KOPT-K1 (cell line): ENCODE measurements around the gene UBE2L5.

ENCODE experiments used
- H3K27ac ChIP-seq: fragments of 200-600 bp; sonication (generic); 2 replicates; pipeline ENCODE4 v1.5.1; 2016; ENCODE audit warnings: antibody characterized with exemption, mild to moderate bottlenecking, low read depth, low read length; ENCODE audit not compliant: poor library complexity, severe bottlenecking
- H3K36me3 ChIP-seq: fragments of 200-600 bp; sonication (generic); 2 replicates; pipeline ENCODE4 v1.5.1; 2017; ENCODE audit warnings: antibody characterized with exemption, mild to moderate bottlenecking, low read length, moderate library complexity; ENCODE audit not compliant: insufficient read depth
- H3K9me3 ChIP-seq: fragments of 200-600 bp; sonication (generic); 2 replicates; pipeline ENCODE4 v1.5.1; 2017; ENCODE audit warnings: antibody characterized with exemption, low read length, mild to moderate bottlenecking; ENCODE audit not compliant: insufficient read depth, poor library complexity, severe bottlenecking

UBE2L5 gene

DNA sequence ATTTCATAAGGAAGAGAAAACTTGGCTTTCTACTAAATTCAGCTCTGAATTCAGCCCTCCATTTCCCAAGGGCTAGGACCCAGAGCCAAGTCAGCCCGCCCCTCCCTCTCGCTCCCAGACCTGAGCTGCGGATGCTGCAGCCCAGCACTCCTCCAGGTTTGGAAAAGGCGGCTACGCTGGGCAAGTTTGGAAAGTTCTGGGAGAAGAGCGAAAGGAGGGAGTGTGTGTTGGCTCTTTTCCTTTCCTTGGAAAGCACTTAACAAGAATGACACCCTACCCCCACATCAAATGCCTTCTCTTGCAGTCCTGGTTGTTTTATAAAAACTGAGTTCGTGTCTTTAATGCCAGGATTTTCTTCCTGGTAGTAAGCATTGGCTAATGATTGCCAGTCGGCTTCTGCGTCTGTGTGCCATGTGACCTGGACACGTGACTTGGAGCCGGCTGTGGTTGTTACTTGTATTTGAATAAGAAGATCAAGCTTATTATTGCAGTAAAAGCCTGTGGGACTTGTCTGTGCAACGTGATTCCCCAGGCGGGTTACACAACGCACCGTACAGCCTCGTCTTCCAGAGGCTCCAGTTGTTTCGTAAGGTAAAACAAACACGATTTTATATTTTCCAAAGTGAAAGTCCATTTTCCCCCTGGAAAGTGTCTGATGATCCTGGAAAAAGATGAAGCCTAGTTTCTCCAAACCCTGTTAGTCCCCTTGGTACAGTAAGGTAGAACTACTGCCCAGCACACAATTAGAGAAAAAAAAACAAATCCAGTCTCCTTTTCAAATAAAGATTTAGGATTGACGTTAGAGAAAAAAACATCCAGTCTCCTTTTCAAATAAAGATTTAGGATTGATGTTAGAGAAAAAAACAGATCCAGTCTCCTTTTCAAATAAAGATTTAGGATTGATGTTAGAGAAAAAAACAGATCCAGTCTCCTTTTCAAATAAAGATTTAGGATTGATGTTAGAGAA is 26.8 kb upstream of the UBE2L5 start:
- peak overlapping the region; percentile 99 for H3K27ac ChIP-seq
- no peaks in the 10 kb centered on the region for H3K9me3 ChIP-seq
- H3K36me3 ChIP-seq: no peaks in the 10 kb centered on the region

DNA sequence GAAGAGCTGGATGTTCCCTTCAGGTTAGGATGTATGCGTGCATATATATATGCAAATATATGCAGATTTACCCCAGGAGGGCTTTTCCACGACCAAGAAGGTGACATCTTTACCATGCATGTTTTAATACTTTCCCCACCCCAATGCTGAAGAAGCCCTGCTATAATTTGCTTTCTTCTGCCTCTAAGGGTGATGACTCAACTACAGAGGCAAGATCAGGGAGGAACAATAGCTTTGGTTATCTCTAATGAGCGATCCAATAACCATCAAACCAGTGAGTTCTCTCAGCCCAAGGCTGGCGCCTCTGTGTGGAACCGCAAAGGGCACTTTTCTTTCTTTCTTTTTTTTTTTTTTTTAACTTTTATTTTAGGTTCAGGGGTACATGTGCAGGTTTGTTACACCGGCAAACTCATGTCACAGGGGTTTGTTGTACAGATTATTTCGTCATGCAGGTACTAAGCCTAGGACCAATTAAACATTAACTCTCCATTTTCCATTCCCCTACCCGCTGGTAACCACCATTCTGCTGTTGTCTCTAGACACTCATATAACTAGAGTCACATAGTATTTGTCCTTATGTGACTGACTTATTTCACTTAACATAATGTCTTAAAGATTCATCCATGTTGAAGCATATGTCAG is 25.7 kb upstream of the UBE2L5 start:
- no peaks in the 10 kb centered on the region for H3K36me3 ChIP-seq
- peak overlapping the region; percentile 99 for H3K27ac ChIP-seq
- no peaks in the 10 kb centered on the region for H3K9me3 ChIP-seq

DNA sequence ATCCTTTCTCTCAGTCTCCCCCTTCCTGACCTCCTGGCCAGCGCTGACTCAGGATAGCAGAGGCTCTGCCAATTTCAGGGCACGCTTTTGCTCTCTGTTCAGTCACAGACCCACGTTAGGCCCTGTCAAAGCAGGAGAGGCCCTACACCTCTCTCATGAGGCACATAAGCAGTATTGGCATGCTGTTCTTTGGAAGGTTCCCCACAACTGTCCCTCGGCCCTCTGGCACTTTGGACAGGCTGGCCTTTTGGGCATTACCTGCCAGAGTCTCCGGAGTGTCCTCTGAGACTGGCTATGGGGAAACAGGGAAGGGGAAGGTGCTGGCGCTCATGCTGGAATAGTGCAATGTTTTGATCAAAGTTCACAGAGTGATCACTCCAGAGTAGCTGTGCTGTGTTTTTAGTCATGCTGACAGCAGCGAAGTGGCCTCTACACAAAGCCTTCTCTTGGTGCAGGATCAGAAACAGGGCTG is 23.7 kb upstream of the UBE2L5 start:
- Histone ChIP-seq H3K36me3 (no peaks in the 10 kb centered on the region), H3K27ac (no peak overlapping the region), H3K9me3 (no peaks in the 10 kb centered on the region)

- Histone ChIP-seq H3K27ac (no peak overlapping the region), H3K36me3 (no peaks in the 10 kb centered on the region), H3K9me3 (no peaks in the 10 kb centered on the region)
Observed at GRCh38 chr13:30400376-30400775, 21.9 kb upstream of the UBE2L5 start.

- Histone ChIP-seq H3K9me3 (no peaks in the 10 kb centered on the region), H3K27ac (no peak overlapping the region)
Observed at GRCh38 chr13:30401347-30401746, 20.9 kb upstream of the UBE2L5 start.

GRCh38 chr13:30403456-30403855 is 18.8 kb upstream of the UBE2L5 start:
- no peaks in the 10 kb centered on the region for H3K36me3 ChIP-seq
- H3K9me3 ChIP-seq: no peaks in the 10 kb centered on the region
- H3K27ac ChIP-seq: no peak overlapping the region

More at GRCh38 chr13:30401347-30401746, 20.9 kb upstream of the UBE2L5 start:
- H3K36me3 ChIP-seq: no peaks in the 10 kb centered on the region

GRCh38 chr13:30404207-30404606 is 18.1 kb upstream of the UBE2L5 start:
- H3K36me3 ChIP-seq: no peaks in the 10 kb centered on the region
- H3K9me3 ChIP-seq: no peaks in the 10 kb centered on the region
- no peak overlapping the region for H3K27ac ChIP-seq

DNA sequence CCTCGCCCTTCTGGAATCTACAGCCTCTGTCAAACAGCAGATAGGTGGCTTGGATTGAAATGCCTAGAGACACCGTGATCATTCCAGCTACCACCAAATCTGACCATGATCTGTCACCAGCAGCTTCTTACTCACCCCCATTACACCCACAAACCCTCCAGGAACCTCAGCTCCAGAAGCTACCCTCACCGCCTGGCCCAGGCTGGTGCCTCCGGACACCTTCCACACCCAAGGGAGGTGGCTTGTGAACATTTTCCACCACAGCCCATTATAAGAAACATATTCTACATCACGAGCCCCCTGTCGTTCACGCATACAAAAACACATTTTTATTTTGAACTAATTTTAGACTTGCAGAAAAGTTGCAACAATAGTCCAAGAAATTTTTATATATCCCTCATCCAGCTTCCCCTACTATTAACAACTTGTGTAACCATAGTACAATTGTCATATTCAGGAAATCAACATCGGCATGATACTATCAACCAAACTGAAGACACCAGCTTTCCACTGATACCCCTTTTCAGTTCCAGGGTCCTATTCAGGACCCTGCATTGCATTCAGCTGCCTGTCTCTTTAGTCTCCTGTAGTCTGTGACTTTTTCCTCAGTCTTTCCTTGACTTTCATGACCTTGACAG is 15.4 kb upstream of the UBE2L5 start:
- H3K9me3 ChIP-seq: no peaks in the 10 kb centered on the region
- no peak overlapping the region for H3K27ac ChIP-seq
- H3K36me3 ChIP-seq: no peaks in the 10 kb centered on the region

- H3K36me3 ChIP-seq: no peaks in the 10 kb centered on the region
- no peaks in the 10 kb centered on the region for H3K9me3 ChIP-seq
- peak overlapping the region; percentile 83 for H3K27ac ChIP-seq
Observed at GRCh38 chr13:30408319-30409101, 13.8 kb upstream of the UBE2L5 start.

- no peaks in the 10 kb centered on the region for H3K36me3 ChIP-seq
- H3K27ac ChIP-seq: no peak overlapping the region
- H3K9me3 ChIP-seq: no peaks in the 10 kb centered on the region
Observed at GRCh38 chr13:30409886-30410704, 12.2 kb upstream of the UBE2L5 start.

DNA sequence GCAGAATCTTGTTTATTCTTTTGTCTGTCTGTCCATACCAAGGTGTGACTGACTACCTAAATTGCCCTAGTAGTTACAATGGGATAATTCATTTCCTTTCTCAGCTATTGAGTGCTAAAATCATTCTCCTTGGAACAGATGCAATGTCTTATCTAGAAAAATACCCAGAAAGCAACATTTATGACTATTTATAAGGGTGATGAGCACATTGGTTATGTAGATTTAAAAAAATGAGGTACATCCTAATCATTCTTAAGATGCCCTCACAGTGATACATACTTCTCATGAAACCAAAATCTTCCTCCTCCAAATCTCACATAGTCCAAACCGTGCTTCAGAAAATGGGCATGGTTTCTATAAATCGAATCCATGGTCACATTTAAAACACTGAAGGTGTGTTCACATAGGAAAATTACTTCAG is 11.6 kb upstream of the UBE2L5 start:
- no peaks in the 10 kb centered on the region for H3K36me3 ChIP-seq
- H3K9me3 ChIP-seq: no peaks in the 10 kb centered on the region
- H3K27ac ChIP-seq: no peak overlapping the region

- no peaks in the 10 kb centered on the region for H3K9me3 ChIP-seq
- no peaks in the 10 kb centered on the region for H3K36me3 ChIP-seq
- H3K27ac ChIP-seq: no peak overlapping the region
Observed at GRCh38 chr13:30412346-30412745, 9.9 kb upstream of the UBE2L5 start.

DNA sequence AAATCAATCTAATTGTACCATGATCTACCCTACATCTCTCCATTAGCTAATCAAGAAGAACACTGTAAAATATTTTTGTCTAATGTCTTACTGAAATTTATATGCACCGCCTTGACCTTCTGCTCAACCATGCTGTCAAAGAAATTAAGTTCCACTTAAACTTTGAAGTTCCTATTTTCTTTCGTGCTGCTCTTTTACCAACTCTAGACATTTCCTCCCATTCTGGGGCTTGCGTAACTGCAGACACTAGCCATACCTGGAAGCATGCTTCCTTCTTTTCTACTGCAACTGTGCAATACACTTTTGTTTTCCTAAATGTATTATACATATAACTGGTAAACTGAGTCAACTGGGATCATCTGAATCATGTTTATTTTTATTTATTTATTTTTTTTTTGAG is 8.5 kb upstream of the UBE2L5 start:
- H3K9me3 ChIP-seq: no peaks in the 10 kb centered on the region
- H3K36me3 ChIP-seq: no peaks in the 10 kb centered on the region
- H3K27ac ChIP-seq: no peak overlapping the region
